Erythroblast (primary cell): ENCODE data around the gene TDRD5.

ENCODE experiments used
- GATA1 ChIP-seq: IDR thresholded peaks from 2 replicates; pipeline ENCODE4 v1.6.1; 2011; ENCODE audit warnings: low read depth, mild to moderate bottlenecking, control low read depth, low read length, moderate library complexity
- POLR2A ChIP-seq: IDR thresholded peaks from 2 replicates; pipeline ENCODE4 v1.6.1; 2011; ENCODE audit warnings: mild to moderate bottlenecking, low read length

GRCh38 chr1:179661018-179661417, 69.4 kb downstream of the TDRD5 start:
- no peak for TF ChIP-seq POLR2A
- TF ChIP-seq GATA1: no peak
